IMR-90 (cell line): ENCODE data around the gene YAE1. TPM values are rescaled to one million over a fixed set of nuclear protein-coding genes. Genes with fewer than 3 reads are reported as not detected.

ENCODE experiments used
- ATAC-seq: fragments of 200-7000 bp; cut with Tn5 transposase; 2 replicates; pipeline ENCODE4 v1.9.1; 2020; ENCODE audit warnings: low read depth, mild to moderate bottlenecking, moderate library complexity
- BruUV-seq: library from RNA; stranded (reverse); fragments of 400-500 nt; replicated peaks from 2 replicates; lab custom pipeline; 2021; lab: Mats Ljungman, UMichigan
- CTCF ChIA-PET: fragments of 300-600 bp; formaldehyde crosslinking; extraction: SDS; loops from one replicate; lab custom pipeline; 2021; ENCODE audit warnings: antibody characterized with exemption; lab: Yijun Ruan, JAX
- POLR2A ChIA-PET: fragments of 300-600 bp; sonication (Branson Sonifier 250); formaldehyde crosslinking; loops from one replicate; lab custom pipeline; 2022; ENCODE audit warnings: antibody characterized with exemption; ENCODE audit not compliant: unreplicated experiment; lab: Charles Lee
- DNase-seq: peaks from one replicate; pipeline ENCODE4 v3.0.0; 2013
- H2AFZ ChIP-seq: replicated peaks from 2 replicates; pipeline ENCODE3; 2013; ENCODE audit warnings: low read length, mild to moderate bottlenecking; ENCODE audit not compliant: poor library complexity
- H2AK5ac ChIP-seq: 2 replicates; pipeline ENCODE4 v1.6.1; 2013; ENCODE audit warnings: low read depth, low read length, inconsistent platforms
- H2AK9ac ChIP-seq: replicated peaks from 2 replicates; pipeline ENCODE3; 2013; ENCODE audit warnings: mild to moderate bottlenecking, low read depth, low read length, moderate library complexity; ENCODE audit not compliant: poor library complexity
- H2BK120ac ChIP-seq: 2 replicates; pipeline ENCODE4 v1.6.1; 2013; ENCODE audit warnings: low read depth, low read length, inconsistent platforms
- H2BK15ac ChIP-seq: 3 replicates; pipeline ENCODE4 v1.6.1; 2013; ENCODE audit warnings: low read depth, low read length, inconsistent platforms
- H2BK20ac ChIP-seq: 2 replicates; pipeline ENCODE4 v1.6.1; 2013; ENCODE audit warnings: low read depth, mild to moderate bottlenecking, inconsistent platforms, low read length, moderate library complexity
- H2BK5ac ChIP-seq: 2 replicates; pipeline ENCODE4 v1.6.1; 2013; ENCODE audit warnings: mild to moderate bottlenecking, low read depth, low read length, inconsistent platforms; ENCODE audit not compliant: poor library complexity, severe bottlenecking
- H3K14ac ChIP-seq: replicated peaks from 2 replicates; pipeline ENCODE4 v1.6.1; 2013; ENCODE audit warnings: low read depth, low read length, inconsistent platforms
- H3K18ac ChIP-seq: 2 replicates; pipeline ENCODE4 v1.6.1; 2013; ENCODE audit warnings: low read depth, low read length, control low read depth
- H3K23ac ChIP-seq: 2 replicates; pipeline ENCODE4 v1.6.1; 2013; ENCODE audit warnings: low read depth, low read length, inconsistent platforms
- H3K27ac ChIP-seq: 2 replicates; pipeline ENCODE4 v1.5.1; 2013; ENCODE audit warnings: mild to moderate bottlenecking, control low read depth, low read length; ENCODE audit not compliant: insufficient read depth
- H3K27me3 ChIP-seq: 2 replicates; pipeline ENCODE4 v1.6.1; 2013; ENCODE audit warnings: low read length; ENCODE audit not compliant: control insufficient read depth, insufficient read depth
- H3K36me3 ChIP-seq: 2 replicates; pipeline ENCODE4 v1.6.1; 2013; ENCODE audit warnings: low read length, mixed read lengths; ENCODE audit not compliant: control insufficient read depth, insufficient read depth
- H3K4ac ChIP-seq: 2 replicates; pipeline ENCODE4 v1.6.1; 2013; ENCODE audit warnings: low read depth, low read length, inconsistent platforms
- H3K4me1 ChIP-seq: 2 replicates; pipeline ENCODE4 v1.6.1; 2013; ENCODE audit warnings: low read length, mixed read lengths; ENCODE audit not compliant: control insufficient read depth, insufficient read depth
- H3K4me2 ChIP-seq: 2 replicates; pipeline ENCODE4 v1.6.1; 2013; ENCODE audit warnings: low read depth, mild to moderate bottlenecking, control low read depth, low read length, moderate library complexity
- H3K4me3 ChIP-seq: 2 replicates; pipeline ENCODE4 v1.5.1; 2013; ENCODE audit warnings: low read depth, mild to moderate bottlenecking, control low read depth, low read length, moderate library complexity; ENCODE audit not compliant: insufficient read depth
- H3K56ac ChIP-seq: 2 replicates; pipeline ENCODE4 v1.6.1; 2013; ENCODE audit warnings: low read length, inconsistent platforms; ENCODE audit not compliant: insufficient read depth; ENCODE audit errors: extremely low read depth
- H3K79me1 ChIP-seq, 2 experiments: 2 replicates each; pipeline ENCODE4 v1.6.1; 2013; ENCODE audit warnings: low read length in 2 of 2, inconsistent platforms in 1 of 2, low read depth in 1 of 2
- H3K9ac ChIP-seq: 2 replicates; pipeline ENCODE4 v1.6.1; 2013; ENCODE audit warnings: low read depth, low read length, control low read depth
- H3K9me1 ChIP-seq: 2 replicates; pipeline ENCODE4 v1.6.1; 2013; ENCODE audit warnings: low read length, inconsistent platforms; ENCODE audit not compliant: insufficient read depth
- H3K9me3 ChIP-seq: 2 replicates; pipeline ENCODE4 v1.6.1; 2013; ENCODE audit warnings: low read length; ENCODE audit not compliant: control insufficient read depth, insufficient read depth
- H4K20me1 ChIP-seq: 2 replicates; pipeline ENCODE4 v1.6.1; 2013; ENCODE audit warnings: low read length, inconsistent platforms; ENCODE audit not compliant: insufficient read depth
- H4K5ac ChIP-seq: 2 replicates; pipeline ENCODE4 v1.6.1; 2013; ENCODE audit warnings: mild to moderate bottlenecking, low read depth, low read length, control low read depth
- H4K8ac ChIP-seq, 2 experiments: 2 replicates each; pipeline ENCODE4 v1.6.1; 2013; ENCODE audit warnings: low read depth in 2 of 2, low read length in 2 of 2, control low read depth in 1 of 2, inconsistent platforms in 1 of 2
- H4K91ac ChIP-seq: 2 replicates; pipeline ENCODE4 v1.6.1; 2013; ENCODE audit warnings: low read depth, low read length, inconsistent platforms; ENCODE audit not compliant: insufficient read depth
- BHLHE40 ChIP-seq: fragments of 150-350 bp; IDR thresholded peaks from 2 replicates; pipeline ENCODE4 v1.6.1; 2016; ENCODE audit warnings: mild to moderate bottlenecking, low read depth, low read length
- CHD1 ChIP-seq: IDR thresholded peaks from 2 replicates; pipeline ENCODE4 v1.6.1; 2012; ENCODE audit warnings: low read depth, low read length, improper control_type of control experiment
- FOS ChIP-seq: fragments of 150-350 bp; IDR thresholded peaks from 2 replicates; pipeline ENCODE4 v1.6.1; 2016; ENCODE audit warnings: low read depth, low read length
- MAFK ChIP-seq: IDR thresholded peaks from 2 replicates; pipeline ENCODE4 v1.6.1; 2012; ENCODE audit warnings: low read depth, low read length, improper control_type of control experiment
- MAZ ChIP-seq: IDR thresholded peaks from 2 replicates; pipeline ENCODE4 v1.6.1; 2012; ENCODE audit warnings: low read depth, mild to moderate bottlenecking, low read length, improper control_type of control experiment, moderate library complexity, borderline replicate concordance
- MXI1 ChIP-seq: IDR thresholded peaks from 2 replicates; pipeline ENCODE4 v1.6.1; 2012; ENCODE audit warnings: low read depth, mild to moderate bottlenecking, low read length, moderate library complexity, borderline replicate concordance
- NFE2L2 ChIP-seq: fragments of 150-350 bp; IDR thresholded peaks from 2 replicates; pipeline ENCODE4 v1.6.1; 2016; ENCODE audit warnings: low read depth, mild to moderate bottlenecking, low read length
- POLR2A ChIP-seq: IDR thresholded peaks from 2 replicates; pipeline ENCODE4 v1.6.1; 2012; ENCODE audit warnings: mild to moderate bottlenecking, low read depth, low read length
- RAD21 ChIP-seq: IDR thresholded peaks from 2 replicates; pipeline ENCODE4 v1.6.1; 2012; ENCODE audit warnings: low read length, improper control_type of control experiment
- RCOR1 ChIP-seq: IDR thresholded peaks from 2 replicates; pipeline ENCODE4 v1.6.1; 2012; ENCODE audit warnings: mild to moderate bottlenecking, low read length, improper control_type of control experiment; ENCODE audit not compliant: insufficient replicate concordance
- RFX5 ChIP-seq: IDR thresholded peaks from 2 replicates; pipeline ENCODE4 v1.8.0; 2012; ENCODE audit warnings: low read depth, mild to moderate bottlenecking, low read length, moderate library complexity
- USF2 ChIP-seq: fragments of 150-350 bp; IDR thresholded peaks from 2 replicates; pipeline ENCODE4 v1.6.1; 2017; ENCODE audit warnings: mild to moderate bottlenecking, antibody characterized with exemption, low read length, low read depth
- WGBS, 2 experiments: methylation state at CpG; one replicate each; pipeline versions ENCODE4 v1.1.5 to v1.1.7; 2013; ENCODE audit warnings: missing lambda C conversion rate in 2 of 2; ENCODE audit not compliant: insufficient read length in 1 of 2; ENCODE audit errors: extremely low coverage in 2 of 2; 5-methylcytosine and 5-hydroxymethylcytosine counted together
- dilution Hi-C: fragments of 300-500 bp; cut with HindIII; formaldehyde crosslinking; loops from one replicate; pipeline ENCODE4 v1.14.3; 2018; ENCODE audit warnings: low sequenced_read_pairs; ENCODE audit not compliant: unreplicated experiment
- in situ Hi-C: fragments of 300-500 bp; cut with MboI; formaldehyde crosslinking; loops from 3 replicates; pipeline ENCODE4 v1.14.3; 2019; ENCODE audit warnings: low sequenced_read_pairs, inconsistent platforms, mixed read lengths
- intact Hi-C: fragments of 100-400 bp; cut with micrococcal nuclease; formaldehyde crosslinking; loops from 2 replicates; pipeline ENCODE4 v1.10.0; 2022
- polyA plus RNA-seq, 3 experiments: library from polyadenylated mRNA; depleted of rRNA; stranded (reverse); fragments of >200 nt; gene quantifications; 2 replicates each; pipeline ENCODE4 v1.2.3, GENCODE V29; 2012; ENCODE audit warnings: low replicate concordance in 1 of 3
- total RNA-seq: library from RNA; depleted of rRNA; stranded (reverse); fragments of >200 nt; gene quantifications from 2 replicates; pipeline ENCODE4 v1.2.3, GENCODE V29; 2012
- TF ChIP-seq, protein P1 (sequence below): conservative IDR thresholded peaks from 2 replicates; pipeline ENCODE4 v1.5.1; 2012; ENCODE audit warnings: mild to moderate bottlenecking, low read depth, low read length, improper control_type of control experiment
- TF ChIP-seq, protein P2 (sequence below): fragments of 150-350 bp; IDR thresholded peaks from 2 replicates; pipeline ENCODE4 v1.6.1; 2016; ENCODE audit warnings: low read depth, mild to moderate bottlenecking, low read length, moderate library complexity, borderline replicate concordance

The YAE1 gene
- total and polyA plus RNA-seq, 2 of the 4 experiments (the other 2 are of a cell fraction) = 28.6 to 36.7 TPM

- Histone ChIP-seq H2AFZ (no peak overlapping the region), H3K36me3 (no peaks in the 10 kb centered on the region), H3K9ac (no peak overlapping the region), H2BK5ac (no peak overlapping the region), H3K4ac (no peak overlapping the region), H4K8ac (no peak overlapping the region), H3K18ac (no peak overlapping the region), H3K4me3 (no peak overlapping the region), H3K56ac (no peak overlapping the region), H3K27ac (no peak overlapping the region), H2BK20ac (no peak overlapping the region), H3K23ac (no peak overlapping the region), H2BK120ac (no peak overlapping the region), H3K9me3 (no peaks in the 10 kb centered on the region), H3K4me1 (no peaks in the 10 kb centered on the region), H3K79me1 (0 out of 4 replicates have a peak, but pooled peaks cover 0 to 2% of the 10 kb centered on the region in 2 experiments), H2AK9ac (no peak overlapping the region), H3K4me2 (no peak overlapping the region), H2BK15ac (no peak overlapping the region), H4K5ac (no peak overlapping the region), H3K9me1 (no peaks in the 10 kb centered on the region), H3K14ac (no peak overlapping the region), H4K91ac (no peak overlapping the region), H3K27me3 (no peaks in the 10 kb centered on the region), H2AK5ac (no peak overlapping the region), H4K20me1 (no peaks in the 10 kb centered on the region)
- BruUV-seq = no TSS peak
- in situ Hi-C loops (loop anchor here (5.0 to 10.0 kb wide), 2 partner anchors 167 to 474 kb away; no protein-coding TSS in a partner anchor), intact Hi-C loops (loop anchor here (1.0 to 5.0 kb wide), 5 partner anchors 44 to 472 kb away; no protein-coding TSS in a partner anchor), dilution Hi-C loops (no loop called here)
- DNase-seq (peak; percentile 97), ATAC-seq (peak; percentile 98)
- ChIA-PET CTCF (interaction anchor here (0.6 to 5.0 kb wide), 18 partner anchors 9 to 316 kb away, joined by 3 to 90 read pairs (median 6); partner anchors contain the start of genes RALA and YAE1), POLR2A (interaction anchor here (0.5 to 0.6 kb wide), 2 partner anchors 165 to 197 kb away, joined by 3 to 5 read pairs; no protein-coding TSS in a partner anchor)
- WGBS, 2 experiments = no CpG with 5 or more reads among the region's 8 CpGs
- TF ChIP-seq MXI1 (peak; percentile 84; the same call in 1 of the 2 replicates), RAD21 (peak; percentile 98), CHD1 (no peak), MAFK (no peak), MAZ (no peak), NFE2L2 (no peak), RFX5 (0 out of 2 replicates have a peak, but pooled peaks have one; percentile 4), RCOR1 (no peak), USF2 (peak; percentile 57; the same call in 1 of the 2 replicates), POLR2A (peak; percentile 38; the same call in 1 of the 2 replicates), FOS (no peak), BHLHE40 (peak; percentile 73)
- TF ChIP-seq, protein P1, sequence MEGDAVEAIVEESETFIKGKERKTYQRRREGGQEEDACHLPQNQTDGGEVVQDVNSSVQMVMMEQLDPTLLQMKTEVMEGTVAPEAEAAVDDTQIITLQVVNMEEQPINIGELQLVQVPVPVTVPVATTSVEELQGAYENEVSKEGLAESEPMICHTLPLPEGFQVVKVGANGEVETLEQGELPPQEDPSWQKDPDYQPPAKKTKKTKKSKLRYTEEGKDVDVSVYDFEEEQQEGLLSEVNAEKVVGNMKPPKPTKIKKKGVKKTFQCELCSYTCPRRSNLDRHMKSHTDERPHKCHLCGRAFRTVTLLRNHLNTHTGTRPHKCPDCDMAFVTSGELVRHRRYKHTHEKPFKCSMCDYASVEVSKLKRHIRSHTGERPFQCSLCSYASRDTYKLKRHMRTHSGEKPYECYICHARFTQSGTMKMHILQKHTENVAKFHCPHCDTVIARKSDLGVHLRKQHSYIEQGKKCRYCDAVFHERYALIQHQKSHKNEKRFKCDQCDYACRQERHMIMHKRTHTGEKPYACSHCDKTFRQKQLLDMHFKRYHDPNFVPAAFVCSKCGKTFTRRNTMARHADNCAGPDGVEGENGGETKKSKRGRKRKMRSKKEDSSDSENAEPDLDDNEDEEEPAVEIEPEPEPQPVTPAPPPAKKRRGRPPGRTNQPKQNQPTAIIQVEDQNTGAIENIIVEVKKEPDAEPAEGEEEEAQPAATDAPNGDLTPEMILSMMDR = peak; percentile 90
- TF ChIP-seq, protein P2, sequence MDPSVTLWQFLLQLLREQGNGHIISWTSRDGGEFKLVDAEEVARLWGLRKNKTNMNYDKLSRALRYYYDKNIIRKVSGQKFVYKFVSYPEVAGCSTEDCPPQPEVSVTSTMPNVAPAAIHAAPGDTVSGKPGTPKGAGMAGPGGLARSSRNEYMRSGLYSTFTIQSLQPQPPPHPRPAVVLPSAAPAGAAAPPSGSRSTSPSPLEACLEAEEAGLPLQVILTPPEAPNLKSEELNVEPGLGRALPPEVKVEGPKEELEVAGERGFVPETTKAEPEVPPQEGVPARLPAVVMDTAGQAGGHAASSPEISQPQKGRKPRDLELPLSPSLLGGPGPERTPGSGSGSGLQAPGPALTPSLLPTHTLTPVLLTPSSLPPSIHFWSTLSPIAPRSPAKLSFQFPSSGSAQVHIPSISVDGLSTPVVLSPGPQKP = no peak
These were observed 14.1 kb downstream of the YAE1 start for GRCh38 chr7:39580149-39580874.
